Common myeloid progenitor, CD34-positive (primary cell): Measurements from ENCODE around the gene ACSL1.

Experiments
- CTCF ChIA-PET: fragments of 350-600 bp; sonication (Branson Sonifier 250); formaldehyde crosslinking; loops from one replicate; lab custom pipeline; 2021; ENCODE audit warnings: antibody characterized with exemption; lab: Charles Lee
- POLR2A ChIA-PET: fragments of 350-600 bp; sonication (Branson Sonifier 250); formaldehyde crosslinking; loops from one replicate; lab custom pipeline; 2021; ENCODE audit warnings: antibody characterized with exemption; lab: Charles Lee
- DNase-seq, 3 donors: peaks; one replicate each; pipeline versions ENCODE4 v3.0.0 to v3.0.0-alpha.2; 2013
- H3K27ac ChIP-seq, 2 experiments: 1 replicate in 1 of 2; 2 replicates in 1 of 2; pipeline ENCODE4 v1.7.0; 2013; ENCODE audit warnings: inconsistent platforms in 2 of 2, low read length in 2 of 2, mild to moderate bottlenecking in 2 of 2, low read depth in 1 of 2, moderate library complexity in 1 of 2; ENCODE audit not compliant: severe bottlenecking in 2 of 2, insufficient read depth in 1 of 2, poor library complexity in 1 of 2
- H3K27me3 ChIP-seq, 5 experiments: replicated peaks in 2 of 5; 1 replicate in 3 of 5; 2 replicates in 2 of 5; pipeline versions ENCODE4 v1.6.1 to v1.7.0; 2013; ENCODE audit warnings: low read length in 4 of 5, mild to moderate bottlenecking in 2 of 5, moderate library complexity in 2 of 5, inconsistent platforms in 1 of 5; ENCODE audit not compliant: insufficient read depth in 5 of 5, control insufficient read depth in 4 of 5
- H3K36me3 ChIP-seq, 4 experiments: 1 replicate in 2 of 4; 2 replicates in 2 of 4; pipeline versions ENCODE4 v1.6.1 to v1.7.0; 2013; ENCODE audit warnings: low read length in 3 of 4, control low read depth in 1 of 4, mild to moderate bottlenecking in 1 of 4; ENCODE audit not compliant: control insufficient read depth in 4 of 4, insufficient read depth in 4 of 4
- H3K4me1 ChIP-seq, 4 experiments: 1 replicate in 3 of 4; 2 replicates in 1 of 4; pipeline versions ENCODE4 v1.6.1 to v1.7.1; 2013; ENCODE audit warnings: low read length in 3 of 4, mild to moderate bottlenecking in 3 of 4, control low read depth in 1 of 4, inconsistent platforms in 1 of 4, moderate library complexity in 1 of 4; ENCODE audit not compliant: control insufficient read depth in 4 of 4, insufficient read depth in 4 of 4; ENCODE audit errors: control extremely low read depth in 1 of 4
- H3K4me3 ChIP-seq, 7 experiments: 1 replicate in 4 of 7; 2 replicates in 3 of 7; pipeline versions ENCODE4 v1.5.1 to v1.7.0; 2013; ENCODE audit warnings: mild to moderate bottlenecking in 7 of 7, low read length in 6 of 7, moderate library complexity in 6 of 7, inconsistent platforms in 2 of 7, low read depth in 2 of 7, control low read depth in 1 of 7; ENCODE audit not compliant: insufficient read depth in 4 of 7, control insufficient read depth in 1 of 7; ENCODE audit errors: extremely low read depth in 1 of 7
- H3K9me3 ChIP-seq, 5 experiments: 1 replicate in 4 of 5; 2 replicates in 1 of 5; pipeline versions ENCODE4 v1.6.1 to v1.7.1; 2013; ENCODE audit warnings: low read length in 4 of 5, mild to moderate bottlenecking in 2 of 5, inconsistent platforms in 1 of 5, low read depth in 1 of 5, moderate library complexity in 1 of 5; ENCODE audit not compliant: control insufficient read depth in 4 of 5, insufficient read depth in 2 of 5; ENCODE audit errors: control extremely low read depth in 1 of 5
- WGBS: methylation state at CpG from one replicate; pipeline ENCODE4 v1.1.5; 2013; ENCODE audit not compliant: insufficient coverage; 5-methylcytosine and 5-hydroxymethylcytosine counted together

The ACSL1 gene

DNA sequence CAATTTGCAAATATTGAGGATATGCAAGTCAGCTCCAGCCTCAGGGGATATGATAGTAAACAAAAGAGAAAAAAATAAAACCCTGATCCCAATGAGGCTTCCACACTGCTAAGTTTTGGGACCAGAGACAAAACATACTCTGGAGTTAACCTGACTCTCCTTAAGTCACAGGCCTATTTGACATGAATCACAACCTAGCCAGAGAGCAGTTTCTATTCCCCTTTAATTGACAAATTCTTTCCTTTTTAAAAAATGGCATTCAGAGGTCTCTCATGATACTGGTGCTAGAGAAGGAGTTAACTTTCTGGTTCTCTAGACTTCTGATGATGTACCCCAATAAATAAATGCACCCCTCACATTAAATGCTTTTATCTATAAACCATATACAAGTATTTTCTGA is 8.8 kb downstream of the ACSL1 start:
- no peak overlapping the region for H3K27ac ChIP-seq
- H3K9me3 ChIP-seq: no peaks in the 10 kb centered on the region
- H3K27me3 ChIP-seq: no peaks in the 10 kb centered on the region
- H3K4me1 ChIP-seq: peaks cover 12 to 45% (median 34%) of the 10 kb centered on the region in 4 experiments
- H3K36me3 ChIP-seq: no peaks in the 10 kb centered on the region
- H3K4me3 ChIP-seq: no peak overlapping the region
- ChIA-PET POLR2A (interaction anchor here (0.7 kb wide), 1 partner anchor 34 kb away, joined by 3 read pairs; no protein-coding TSS in a partner anchor), CTCF (interaction anchor here (1.0 kb wide), 1 partner anchor 71 kb away, joined by 3 read pairs; no protein-coding TSS in a partner anchor)
- DNase-seq: no peak

DNA sequence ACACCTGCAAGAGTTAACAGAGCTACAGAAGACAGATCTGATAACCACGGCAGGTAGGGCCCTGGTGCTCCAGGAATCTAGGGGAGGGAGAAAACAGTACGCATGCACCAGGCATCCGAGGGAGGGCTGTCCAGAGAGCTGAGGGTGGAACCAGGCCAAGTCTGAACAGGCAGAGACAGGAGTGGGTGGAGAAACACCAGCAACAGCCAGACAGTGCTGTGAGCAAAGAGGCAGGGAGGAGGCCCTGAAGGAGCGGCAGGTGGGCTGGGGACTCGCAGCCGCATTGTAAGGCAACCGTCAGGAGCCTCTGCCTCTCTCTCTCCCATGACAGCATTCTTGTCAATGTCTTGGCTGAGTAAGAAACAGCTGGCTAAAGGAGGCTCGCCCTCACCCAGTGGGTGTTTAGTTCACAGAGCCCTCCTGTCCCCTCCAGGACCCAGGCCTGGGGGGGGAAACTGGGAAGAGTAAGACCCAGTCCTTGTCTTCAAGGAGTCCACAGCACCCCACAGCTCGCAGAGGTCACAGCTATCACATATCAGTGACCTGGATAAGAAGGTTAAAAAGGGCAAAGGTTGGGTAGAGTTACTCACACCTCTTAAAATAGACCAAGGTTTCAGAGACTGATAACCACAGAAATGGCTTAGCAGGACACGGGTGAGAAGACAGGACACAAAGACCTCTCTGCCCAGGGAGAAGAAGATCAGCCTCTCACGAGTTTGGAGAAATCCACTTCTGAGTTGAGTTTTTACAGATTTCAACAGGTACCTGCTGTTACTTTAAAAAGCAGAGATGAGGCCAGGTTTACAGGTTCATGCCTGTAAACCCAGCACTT is 10.5 kb downstream of the ACSL1 start:
- H3K9me3 ChIP-seq: no peaks in the 10 kb centered on the region
- no peaks in the 10 kb centered on the region for H3K36me3 ChIP-seq
- peaks cover 11 to 36% (median 26%) of the 10 kb centered on the region in 4 experiments for H3K4me1 ChIP-seq
- peak overlapping the region in 2 of 7 experiments; percentile 11 to 44 for H3K4me3 ChIP-seq
- peak overlapping the region in 1 of 2 experiments; percentile 43 for H3K27ac ChIP-seq
- WGBS: 36% methylated on average over 11 of the region's 11 CpGs
- no peaks in the 10 kb centered on the region for H3K27me3 ChIP-seq
- peak in 2 of 3 donors; percentile 29 to 42 for DNase-seq
- ChIA-PET POLR2A (interaction anchor here (1.1 kb wide), 1 partner anchor 24 kb away, joined by 3 read pairs; no protein-coding TSS in a partner anchor), CTCF (interaction anchor here (1.0 to 2.0 kb wide), 7 partner anchors 8 to 68 kb away, joined by 3 to 7 read pairs (median 4); no protein-coding TSS in a partner anchor)

DNA sequence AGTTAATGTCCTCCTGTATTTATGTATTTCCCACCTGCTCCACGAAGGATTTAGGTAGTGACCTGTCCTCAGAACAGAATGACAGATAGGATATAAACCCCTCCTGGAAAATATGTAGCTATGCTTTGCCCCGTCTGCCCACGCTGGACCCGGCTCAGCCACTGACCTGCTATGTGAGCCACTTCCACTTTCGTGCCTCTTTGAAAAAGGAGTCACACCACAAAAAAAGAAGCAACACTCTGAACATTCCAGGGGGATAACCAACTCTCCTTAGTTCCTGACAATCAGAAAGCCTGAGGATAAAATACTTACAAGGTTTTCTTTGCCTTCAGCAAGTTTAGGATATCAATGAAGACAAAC is 11.1 kb downstream of the ACSL1 start:
- CTCF ChIA-PET: interaction anchor here (0.8 to 2.0 kb wide), 6 partner anchors 9 to 68 kb away, joined by 3 to 7 read pairs (median 4); no protein-coding TSS in a partner anchor
- POLR2A ChIA-PET: no interaction called here
- 74% methylated on average over 4 of the region's 5 CpGs for WGBS
- Histone ChIP-seq H3K27ac (peak overlapping the region in 1 of 2 experiments; percentile 43), H3K9me3 (no peaks in the 10 kb centered on the region), H3K27me3 (no peaks in the 10 kb centered on the region), H3K4me1 (peaks cover 9 to 32% (median 21%) of the 10 kb centered on the region in 4 experiments), H3K4me3 (no peak overlapping the region), H3K36me3 (no peaks in the 10 kb centered on the region)
- DNase-seq: no peak

DNA sequence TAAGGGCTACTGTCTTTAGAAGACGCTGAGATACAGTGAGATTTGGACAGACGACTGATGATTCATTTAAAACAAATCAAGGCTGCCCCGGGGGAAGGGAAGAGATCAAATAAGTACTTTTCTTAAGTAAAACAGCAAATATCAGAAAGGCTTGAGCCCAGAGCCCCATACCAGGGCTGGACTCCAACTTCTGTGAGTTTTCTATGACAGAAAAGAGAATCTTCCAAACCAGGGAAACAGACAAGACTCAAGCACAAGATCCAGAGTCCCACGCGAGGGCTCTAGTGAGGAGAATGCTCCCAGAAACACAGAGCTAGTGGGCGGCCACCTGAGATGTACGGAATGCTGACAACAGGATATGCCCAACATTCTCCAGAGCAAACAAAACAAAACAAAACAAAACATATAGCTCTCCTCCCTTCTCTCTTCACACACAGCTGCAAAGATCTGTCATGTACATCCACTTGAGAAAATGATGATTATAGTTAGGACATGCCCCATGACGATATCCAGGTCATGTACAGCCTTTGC is 13.1 kb downstream of the ACSL1 start:
- Histone ChIP-seq H3K4me3 (peak overlapping the region in 1 of 7 experiments; percentile 3), H3K27ac (no peak overlapping the region), H3K4me1 (peaks cover 2 to 20% (median 16%) of the 10 kb centered on the region in 4 experiments), H3K9me3 (no peaks in the 10 kb centered on the region), H3K27me3 (no peaks in the 10 kb centered on the region), H3K36me3 (no peaks in the 10 kb centered on the region)
- WGBS: 93% methylated on average over 7 of the region's 8 CpGs
- ChIA-PET POLR2A (no interaction called here), CTCF (interaction anchor here (1.0 to 2.1 kb wide), 3 partner anchors 12 to 67 kb away, joined by 3 to 6 read pairs (median 3); no protein-coding TSS in a partner anchor)
- no peak for DNase-seq

DNA sequence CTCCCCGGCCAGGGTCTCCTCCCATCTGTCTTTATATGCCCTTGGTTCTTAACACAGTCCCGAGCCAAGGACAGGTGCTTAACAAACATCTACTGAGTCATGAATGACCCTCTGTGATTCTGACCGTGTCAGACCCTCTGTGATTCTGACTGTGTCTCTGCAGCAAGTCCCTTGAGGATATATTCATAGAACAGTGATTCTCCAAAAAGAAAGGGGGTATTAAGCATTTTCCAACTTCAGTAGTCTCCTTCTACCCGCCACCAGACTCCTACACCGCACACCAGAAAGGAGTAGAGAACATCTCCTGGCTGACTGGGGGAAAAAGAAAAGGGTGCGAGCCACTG is 13.6 kb downstream of the ACSL1 start:
- Histone ChIP-seq H3K27me3 (no peaks in the 10 kb centered on the region), H3K4me1 (peaks cover 2 to 20% (median 15%) of the 10 kb centered on the region in 4 experiments), H3K9me3 (no peaks in the 10 kb centered on the region), H3K27ac (no peak overlapping the region), H3K4me3 (no peak overlapping the region), H3K36me3 (no peaks in the 10 kb centered on the region)
- ChIA-PET POLR2A (no interaction called here), CTCF (no interaction called here)
- 94% methylated on average over 3 of the region's 6 CpGs for WGBS
- no peak for DNase-seq

DNA sequence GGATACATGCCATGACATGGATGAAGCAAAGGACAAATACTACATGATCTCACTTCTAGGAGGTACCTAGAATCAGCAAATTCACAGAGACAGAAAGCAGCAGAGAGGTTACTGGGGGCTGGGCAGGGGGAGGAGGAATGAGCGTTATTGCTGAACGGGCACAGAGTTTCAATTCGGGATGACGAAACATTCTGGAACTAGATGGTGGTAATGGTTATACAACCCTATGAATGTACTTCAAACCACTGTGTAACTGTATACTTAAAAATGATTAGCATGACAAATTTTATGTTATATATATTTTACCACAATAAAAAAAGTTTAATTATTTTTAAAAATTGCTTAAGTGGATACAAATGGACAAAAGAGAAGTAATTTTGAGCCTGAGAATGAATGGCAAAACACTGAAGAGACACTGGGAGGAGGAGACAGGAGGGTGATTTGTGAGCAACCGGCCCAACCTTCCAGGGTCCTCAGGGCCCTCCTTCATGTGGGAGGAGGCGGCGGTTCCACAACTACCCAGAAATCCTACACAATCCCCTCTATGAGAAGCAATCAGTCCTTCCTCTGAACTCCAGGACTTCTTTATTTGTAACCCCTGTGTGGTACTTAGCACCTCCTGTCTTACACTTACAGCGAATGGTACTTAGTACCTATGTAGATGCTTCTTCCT is 14.1 kb downstream of the ACSL1 start:
- H3K36me3 ChIP-seq: no peaks in the 10 kb centered on the region
- POLR2A ChIA-PET: no interaction called here
- CTCF ChIA-PET: interaction anchor here (1.9 kb wide), 1 partner anchor 18 kb away, joined by 9 read pairs; no protein-coding TSS in a partner anchor
- H3K27ac ChIP-seq: no peak overlapping the region
- no peaks in the 10 kb centered on the region for H3K9me3 ChIP-seq
- WGBS: 96% methylated on average over 3 of the region's 8 CpGs
- peak overlapping the region in 1 of 7 experiments; percentile 17 for H3K4me3 ChIP-seq
- peaks cover 2 to 20% (median 15%) of the 10 kb centered on the region in 4 experiments for H3K4me1 ChIP-seq
- no peaks in the 10 kb centered on the region for H3K27me3 ChIP-seq
- no peak for DNase-seq
